NCI-H1436 (cell line): ENCODE results near the gene ARCN1.
A peak's percentile ranks its signal among the peaks of the same experiment; 100 is the strongest.

ENCODE experiments used
- DNase-seq: peaks from one replicate; lab custom pipeline; 2025; lab: John Stamatoyannopoulos, UW

ARCN1 gene

GRCh38 chr11:118639899-118640298 is 67.7 kb downstream of the ARCN1 start:
- DNase-seq = no peak

- peak; percentile 21 for DNase-seq
These were observed 68.3 kb downstream of the ARCN1 start for GRCh38 chr11:118640332-118641154.

- DNase-seq = peak; percentile 40
These were observed 69.3 kb downstream of the ARCN1 start for GRCh38 chr11:118641397-118642019.

- no peak for DNase-seq
These were observed 71.2 kb downstream of the ARCN1 start for GRCh38 chr11:118643142-118643994.

GRCh38 chr11:118643995-118644345 is 71.8 kb downstream of the ARCN1 start:
- DNase-seq = no peak

GRCh38 chr11:118644496-118644895 is 72.3 kb downstream of the ARCN1 start:
- DNase-seq = no peak

- no peak for DNase-seq
These were observed 73.0 kb downstream of the ARCN1 start for GRCh38 chr11:118645066-118645715.

GRCh38 chr11:118646393-118646792 is 74.2 kb downstream of the ARCN1 start:
- DNase-seq = no peak

- DNase-seq = no peak
These were observed 76.1 kb downstream of the ARCN1 start for GRCh38 chr11:118648291-118648690.

GRCh38 chr11:118649941-118650340 is 77.7 kb downstream of the ARCN1 start:
- no peak for DNase-seq

- no peak for DNase-seq
These were observed 78.2 kb downstream of the ARCN1 start for GRCh38 chr11:118650366-118650765.

GRCh38 chr11:118651820-118652219 is 79.6 kb downstream of the ARCN1 start:
- DNase-seq = no peak
